SK-N-SH (cell line): ENCODE results near the gene PRDX5.

ENCODE experiments used
- CTCF ChIP-seq: fragments of 200-600 bp; sonication (generic); IDR thresholded peaks from 2 replicates; pipeline ENCODE4 v1.6.1; 2017; ENCODE audit warnings: antibody characterized with exemption, mild to moderate bottlenecking, moderate library complexity
- EP300 ChIP-seq, 2 experiments: IDR thresholded peaks; 2 replicates each; pipeline versions ENCODE4 v1.4.0 to v1.6.1; 2012; ENCODE audit warnings: borderline replicate concordance in 1 of 2, low read depth in 1 of 2, low read length in 1 of 2
- POLR2AphosphoS5 ChIP-seq: IDR thresholded peaks from 2 replicates; pipeline ENCODE4 v1.6.1; 2012; ENCODE audit warnings: low read depth, low read length
- RAD21 ChIP-seq: IDR thresholded peaks from 2 replicates; pipeline ENCODE4 v1.6.1; 2012; ENCODE audit warnings: mild to moderate bottlenecking, low read length
- ZBTB33 ChIP-seq: IDR thresholded peaks from 2 replicates; pipeline ENCODE4 v1.4.0; 2012; ENCODE audit warnings: low read depth, borderline replicate concordance
- TF ChIP-seq, protein P1 (sequence below): IDR thresholded peaks from 2 replicates; pipeline ENCODE4 v1.4.0; 2012; ENCODE audit warnings: low read depth

- TF ChIP-seq POLR2AphosphoS5: peak; percentile 88; the same call in 1 of the 2 replicates
- no peak for TF ChIP-seq CTCF
- TF ChIP-seq ZBTB33: peak; percentile 28; the same call in 1 of the 2 replicates
- no peak for TF ChIP-seq RAD21
- no peak for TF ChIP-seq EP300 (IDR thresholded peaks at IDR 0.05; ENCODE audit: borderline replicate concordance in 1 of 2, low read depth in 1 of 2, low read length in 1 of 2)
- TF ChIP-seq, protein P1, sequence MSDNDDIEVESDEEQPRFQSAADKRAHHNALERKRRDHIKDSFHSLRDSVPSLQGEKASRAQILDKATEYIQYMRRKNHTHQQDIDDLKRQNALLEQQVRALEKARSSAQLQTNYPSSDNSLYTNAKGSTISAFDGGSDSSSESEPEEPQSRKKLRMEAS: peak; percentile 64; the same call in 1 of the 2 replicates
Measured at GRCh38 chr11:64317325-64317960, 478 bp upstream of the PRDX5 start, which contains the start of gene TRMT112.
